HG03575 (cell line): ENCODE measurements around the gene CNTROB.

Experiments used
- ATAC-seq: cut with Tn5 transposase; IDR thresholded peaks from one replicate; pipeline ENCODE4 v1.9.1; 2021; ENCODE audit not compliant: unreplicated experiment, insufficient number of reproducible peaks, low FRiP score; ENCODE audit errors: extremely low read depth

Gene CNTROB

GRCh38 chr17:7972131-7972785 is 40.3 kb downstream of the CNTROB start:
- ATAC-seq: no peak

- no peak for ATAC-seq
Measured at GRCh38 chr17:7974638-7975131, 42.7 kb downstream of the CNTROB start.

- no peak for ATAC-seq
Measured at GRCh38 chr17:7977039-7977438, 45.0 kb downstream of the CNTROB start.

- ATAC-seq: no peak
Measured at GRCh38 chr17:7977805-7978204, 45.8 kb downstream of the CNTROB start.

- no peak for ATAC-seq
Measured at GRCh38 chr17:7982173-7982572, 50.2 kb downstream of the CNTROB start.

GRCh38 chr17:7982666-7983065 is 50.7 kb downstream of the CNTROB start:
- ATAC-seq: no peak

- ATAC-seq: no peak
Measured at GRCh38 chr17:7984904-7985303, 52.9 kb downstream of the CNTROB start.

- no peak for ATAC-seq
Measured at GRCh38 chr17:7987112-7987893, 55.3 kb downstream of the CNTROB start.

- no peak for ATAC-seq
Measured at GRCh38 chr17:7988750-7989178, 56.8 kb downstream of the CNTROB start.

GRCh38 chr17:7989781-7990655 is 58.0 kb downstream of the CNTROB start:
- ATAC-seq: no peak

GRCh38 chr17:7992516-7992915 is 60.5 kb downstream of the CNTROB start:
- no peak for ATAC-seq

GRCh38 chr17:7992924-7993323 is 60.9 kb downstream of the CNTROB start:
- ATAC-seq: no peak

GRCh38 chr17:7993972-7994589 is 62.1 kb downstream of the CNTROB start:
- ATAC-seq: no peak

GRCh38 chr17:7995724-7996123 is 63.7 kb downstream of the CNTROB start:
- ATAC-seq: no peak

- no peak for ATAC-seq
Measured at GRCh38 chr17:7997186-7997585, 65.2 kb downstream of the CNTROB start.
